Fibroblast of villous mesenchyme (primary cell): ENCODE measurements around the gene MAP2. TPM values are rescaled to one million over a fixed set of nuclear protein-coding genes. Genes with fewer than 3 reads are reported as not detected.

Experiments used
- DNase-seq: peaks from one replicate; pipeline ENCODE4 v3.0.0-alpha.2; 2010; ENCODE audit warnings: low read depth
- H3K4me3 ChIP-seq: 2 replicates; pipeline ENCODE4 v1.5.1; 2011; ENCODE audit warnings: low read depth, mild to moderate bottlenecking, low read length
- total RNA-seq: library from RNA; depleted of rRNA; stranded (reverse); fragments of >200 nt; gene quantifications from 2 replicates; pipeline ENCODE4 v1.2.3, GENCODE V29; 2012
- TF ChIP-seq, protein P1 (sequence below): IDR thresholded peaks from 2 replicates; pipeline ENCODE4 v1.5.1; 2012; ENCODE audit warnings: low read depth, mild to moderate bottlenecking, low read length; ENCODE audit not compliant: insufficient read depth

The MAP2 gene
- total RNA-seq, 1 donor, result 37.1 TPM

DNA sequence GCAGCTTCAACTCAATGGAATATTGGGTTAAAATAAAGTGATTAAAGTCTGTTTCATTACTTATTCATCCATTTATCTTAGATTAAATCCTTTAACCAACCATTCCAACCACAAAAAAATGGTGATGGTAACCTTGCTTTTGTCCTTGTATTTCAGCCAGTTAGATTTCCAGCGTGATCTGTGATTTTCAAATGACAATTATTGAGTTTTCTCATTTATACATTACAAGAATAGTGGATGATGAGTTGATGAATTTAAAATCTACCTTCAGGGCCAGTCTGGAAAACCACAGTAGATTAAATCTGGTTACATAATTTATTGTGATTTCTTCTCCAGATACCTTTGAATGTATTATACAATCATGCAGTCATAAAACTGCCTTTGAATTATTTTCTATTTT, 318.1 kb downstream of the MAP2 start:
- H3K4me3 ChIP-seq, result no peak overlapping the region
- DNase-seq, result no peak
- TF ChIP-seq, protein P1, sequence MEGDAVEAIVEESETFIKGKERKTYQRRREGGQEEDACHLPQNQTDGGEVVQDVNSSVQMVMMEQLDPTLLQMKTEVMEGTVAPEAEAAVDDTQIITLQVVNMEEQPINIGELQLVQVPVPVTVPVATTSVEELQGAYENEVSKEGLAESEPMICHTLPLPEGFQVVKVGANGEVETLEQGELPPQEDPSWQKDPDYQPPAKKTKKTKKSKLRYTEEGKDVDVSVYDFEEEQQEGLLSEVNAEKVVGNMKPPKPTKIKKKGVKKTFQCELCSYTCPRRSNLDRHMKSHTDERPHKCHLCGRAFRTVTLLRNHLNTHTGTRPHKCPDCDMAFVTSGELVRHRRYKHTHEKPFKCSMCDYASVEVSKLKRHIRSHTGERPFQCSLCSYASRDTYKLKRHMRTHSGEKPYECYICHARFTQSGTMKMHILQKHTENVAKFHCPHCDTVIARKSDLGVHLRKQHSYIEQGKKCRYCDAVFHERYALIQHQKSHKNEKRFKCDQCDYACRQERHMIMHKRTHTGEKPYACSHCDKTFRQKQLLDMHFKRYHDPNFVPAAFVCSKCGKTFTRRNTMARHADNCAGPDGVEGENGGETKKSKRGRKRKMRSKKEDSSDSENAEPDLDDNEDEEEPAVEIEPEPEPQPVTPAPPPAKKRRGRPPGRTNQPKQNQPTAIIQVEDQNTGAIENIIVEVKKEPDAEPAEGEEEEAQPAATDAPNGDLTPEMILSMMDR, result no peak

DNA sequence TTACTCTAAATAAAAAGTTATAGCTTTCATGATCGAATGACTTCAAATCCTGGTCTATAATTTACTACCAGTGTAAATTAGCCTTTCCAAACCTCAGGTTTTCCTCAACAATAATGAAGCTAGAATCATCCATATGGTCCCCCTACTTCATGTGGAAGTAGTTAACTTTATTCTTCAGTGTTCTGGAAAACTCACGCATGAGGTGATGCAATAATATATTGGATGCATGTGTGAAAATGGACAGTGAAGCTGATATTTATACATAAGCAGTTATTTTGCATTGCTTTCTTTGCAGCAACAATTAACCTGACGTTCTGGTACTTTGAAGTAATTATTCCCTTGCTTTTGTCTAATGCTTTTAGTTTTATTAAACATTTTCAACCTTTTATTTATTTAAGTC, 329.2 kb downstream of the MAP2 start:
- DNase-seq, result no peak
- TF ChIP-seq, protein P1, result no peak
- H3K4me3 ChIP-seq, result no peak overlapping the region

DNA sequence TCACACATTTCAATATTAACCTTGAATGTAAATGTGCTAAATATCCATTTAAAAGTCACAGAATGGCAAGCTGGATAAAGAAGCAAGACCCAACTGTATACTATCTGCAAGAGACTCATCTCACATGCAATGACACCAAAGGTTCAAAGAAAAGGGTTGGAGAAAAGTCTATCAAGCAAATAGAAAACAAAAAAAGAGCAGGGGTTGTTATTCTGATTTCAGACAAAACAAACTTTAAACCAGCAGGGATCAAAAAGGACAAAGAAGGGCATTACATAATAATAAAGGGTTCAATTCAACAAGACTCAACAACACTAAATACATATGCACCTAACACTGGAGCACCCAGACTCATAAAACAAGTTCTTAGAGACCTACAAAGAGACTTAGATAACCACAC, 333.3 kb downstream of the MAP2 start:
- TF ChIP-seq, protein P1, result no peak
- H3K4me3 ChIP-seq, result no peak overlapping the region
- no peak for DNase-seq

DNA sequence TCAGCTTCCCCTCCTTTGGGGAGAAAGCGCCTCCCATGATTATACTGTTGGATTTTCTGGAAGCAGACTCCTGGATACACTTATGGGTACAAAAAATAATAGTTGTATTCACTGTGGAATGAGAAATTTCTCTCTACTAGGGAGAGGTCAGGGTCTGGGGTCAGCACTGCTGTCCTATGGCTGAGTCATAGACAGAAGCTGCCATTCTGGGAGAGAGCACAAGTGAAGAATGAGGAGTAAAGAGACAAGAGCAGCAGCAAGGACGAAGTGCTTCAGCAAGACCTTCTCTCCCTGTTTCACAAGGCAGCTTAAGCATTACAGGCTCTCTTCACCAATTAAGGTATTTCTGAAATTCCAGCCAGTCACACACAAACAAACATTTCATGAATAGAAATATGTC, 337.7 kb downstream of the MAP2 start:
- H3K4me3 ChIP-seq, result no peak overlapping the region
- DNase-seq, result no peak
- TF ChIP-seq, protein P1, result no peak

DNA sequence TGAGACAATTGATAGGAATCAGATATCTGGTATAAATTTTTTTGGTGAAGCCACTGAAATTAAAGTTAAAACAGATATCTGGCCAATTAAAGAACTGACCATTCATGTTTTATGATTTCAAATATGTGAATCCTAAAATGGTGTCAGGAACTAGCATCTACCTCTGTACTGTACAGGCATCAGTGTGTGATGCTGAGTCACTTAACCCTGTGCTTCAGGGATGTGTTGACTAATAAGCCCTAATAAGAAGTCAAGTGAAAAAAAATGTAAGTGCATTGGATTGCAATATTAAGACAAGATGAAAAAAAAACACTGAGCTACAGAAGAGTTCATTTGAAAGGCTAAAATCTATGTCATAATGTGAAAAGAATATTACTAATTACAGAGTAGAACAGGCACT, 338.7 kb downstream of the MAP2 start:
- DNase-seq, result no peak
- TF ChIP-seq, protein P1, result no peak
- no peak overlapping the region for H3K4me3 ChIP-seq

DNA sequence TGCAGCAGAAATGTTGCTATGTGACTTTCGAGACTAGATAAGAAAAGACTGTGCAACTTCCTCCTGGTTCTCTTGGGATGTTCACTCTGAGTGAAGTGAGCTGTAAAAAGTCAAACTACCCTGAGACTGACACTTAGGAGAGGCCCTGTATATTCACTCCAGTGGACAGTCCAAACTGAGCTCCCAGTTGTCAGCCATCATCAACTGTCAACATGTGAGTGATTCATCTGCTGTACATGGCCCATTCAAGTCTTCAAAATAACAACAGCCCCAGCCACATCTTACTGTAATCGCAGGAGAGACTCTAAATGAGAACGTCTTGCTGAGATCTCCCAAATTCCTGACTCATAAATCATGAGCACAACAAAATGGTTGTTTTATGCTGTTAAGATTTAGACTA, 339.3 kb downstream of the MAP2 start:
- no peak overlapping the region for H3K4me3 ChIP-seq
- TF ChIP-seq, protein P1, result no peak
- no peak for DNase-seq

DNA sequence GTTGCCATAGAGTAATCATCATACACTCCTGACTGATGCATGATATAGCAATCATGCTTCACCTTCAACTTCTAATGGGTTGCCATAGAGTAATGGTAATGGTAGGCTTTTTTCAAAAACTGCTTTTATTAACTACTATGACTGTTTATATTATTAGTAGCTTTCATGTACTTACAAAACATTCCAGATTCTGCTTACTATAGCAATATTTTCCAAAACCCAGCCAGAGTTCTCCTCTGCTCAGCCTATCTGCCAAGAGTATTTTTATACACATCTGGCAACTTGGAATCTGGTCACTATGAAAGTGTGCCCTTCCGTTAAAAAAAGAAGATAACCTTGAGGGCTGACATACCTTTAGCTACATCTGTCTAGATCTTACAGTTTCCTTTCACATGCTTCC, 342.8 kb downstream of the MAP2 start:
- no peak for DNase-seq
- TF ChIP-seq, protein P1, result no peak
- H3K4me3 ChIP-seq, result no peak overlapping the region
